A549 (cell line): ENCODE data around the gene NCSTN.

ENCODE experiments used
- BCL3 ChIP-seq: fragments of >200 bp; sonication (Bioruptor Twin); formaldehyde crosslinking; IDR thresholded peaks from 3 replicates; pipeline ENCODE4 v1.6.1; 2016
- CTCF ChIP-seq: fragments of >200 bp; sonication (Bioruptor Twin); formaldehyde crosslinking; IDR thresholded peaks from 3 replicates; pipeline ENCODE4 v1.5.1; 2016
- NR3C1 ChIP-seq: fragments of >200 bp; sonication (Bioruptor Twin); formaldehyde crosslinking; IDR thresholded peaks from 3 replicates; pipeline ENCODE4 v1.6.1; 2017
- POLR2A ChIP-seq: IDR thresholded peaks from 2 replicates; pipeline ENCODE4 v1.6.1; 2012; ENCODE audit warnings: mild to moderate bottlenecking, low read length
- POLR2AphosphoS2 ChIP-seq: conservative IDR thresholded peaks from 2 replicates; pipeline ENCODE4 v1.6.1; 2012; ENCODE audit warnings: low read length, improper control_type of control experiment, inconsistent platforms
- RFX5 ChIP-seq: fragments of 450-650 bp; IDR thresholded peaks from 2 replicates; pipeline ENCODE4 v1.7.1; 2014; ENCODE audit warnings: antibody characterized with exemption, mild to moderate bottlenecking, moderate library complexity
- ZNF302 ChIP-seq: fragments of 250-450 bp; sonication (Bioruptor Pico); IDR thresholded peaks from 2 replicates; pipeline ENCODE4 v1.9.0; 2021; ENCODE audit warnings: inconsistent platforms, mild to moderate bottlenecking, moderate library complexity

GRCh38 chr1:160342953-160343869, at the start of gene NCSTN, which contains the start of gene COPA:
- TF ChIP-seq ZNF302 (CRISPR knock-in tag) (no peak), NR3C1 (no peak), POLR2A (peak; percentile 76), CTCF (no peak), POLR2AphosphoS2 (no peak), RFX5 (no peak), BCL3 (peak; percentile 85; the same call in 2 of the 3 replicates)
